HCT116 (cell line): Measurements from ENCODE around the gene DGKZ. TPM values are rescaled to one million over a fixed set of nuclear protein-coding genes. Genes with fewer than 3 reads are reported as not detected.

Source experiments
- ATAC-seq: fragments of 200-7000 bp; cut with Tn5 transposase; 2 replicates; pipeline ENCODE4 v1.9.1; 2020; ENCODE audit warnings: mild to moderate bottlenecking, moderate library complexity
- BruUV-seq: library from RNA; stranded (reverse); fragments of 400-500 nt; replicated peaks from 2 replicates; lab custom pipeline; 2021; lab: Mats Ljungman, UMichigan
- CTCF ChIA-PET: fragments of 300-600 bp; sonication (Branson Sonifier 250); formaldehyde crosslinking; loops from one replicate; lab custom pipeline; 2021; ENCODE audit warnings: antibody characterized with exemption; lab: Charles Lee
- POLR2A ChIA-PET: fragments of 300-600, 350-600 bp; sonication (Branson Sonifier 250); formaldehyde crosslinking; loops from one replicate; lab custom pipeline; 2021; ENCODE audit warnings: antibody characterized with exemption; lab: Charles Lee
- RAD21 ChIA-PET, 2 experiments: fragments of 300-600 bp; sonication (Branson Sonifier 250); formaldehyde crosslinking; loops; one replicate each; lab custom pipeline; 2023; ENCODE audit warnings: low total read pairs in 2 of 2; ENCODE audit not compliant: uncharacterized antibody in 2 of 2, unreplicated experiment in 2 of 2, low non-redundant PET in 1 of 2; lab: Charles Lee
- DNase-seq: peaks from one replicate; pipeline ENCODE4 v3.0.0-alpha.2; 2010; ENCODE audit warnings: low read depth, low spot score
- H2AFZ ChIP-seq: fragments of 200-600 bp; shearing (Covaris generic), sonication (generic); 2 replicates; pipeline ENCODE4 v1.6.1; 2017; ENCODE audit warnings: low read depth, mixed run types, mixed read lengths, antibody characterized with exemption, low read length; ENCODE audit not compliant: poor library complexity, severe bottlenecking
- H3K27ac ChIP-seq: 2 replicates; pipeline ENCODE4 v1.5.1; 2012; ENCODE audit warnings: low read depth, low read length
- H3K27me3 ChIP-seq: fragments of 200-600 bp; sonication (generic); 2 replicates; pipeline ENCODE4 v1.6.1; 2016; ENCODE audit warnings: mixed run types, low read length, mixed read lengths; ENCODE audit not compliant: insufficient read depth
- H3K36me3 ChIP-seq, 2 experiments: fragments of 200-500 bp in 1 of 2; fragments of 200-600 bp in 1 of 2; sonication (Bioruptor generic) in 1 of 2; sonication (generic) in 1 of 2; 2 replicates each; pipeline versions ENCODE4 v1.5.1 to v1.6.1; 2014 to 2016; ENCODE audit warnings: low read length in 2 of 2, inconsistent platforms in 1 of 2, mixed read lengths in 1 of 2, mixed run types in 1 of 2; ENCODE audit not compliant: insufficient read depth in 2 of 2, control insufficient read depth in 1 of 2
- H3K4me1 ChIP-seq, 2 experiments: fragments of 200-600 bp in 1 of 2; sonication (generic) in 1 of 2; 2 replicates each; pipeline versions ENCODE4 v1.5.1 to v1.6.1; 2012 to 2017; ENCODE audit warnings: low read length in 2 of 2, inconsistent platforms in 1 of 2, mild to moderate bottlenecking in 1 of 2, mixed read lengths in 1 of 2, mixed run types in 1 of 2, moderate library complexity in 1 of 2; ENCODE audit not compliant: insufficient read depth in 2 of 2, control insufficient read depth in 1 of 2
- H3K4me2 ChIP-seq: fragments of 200-600 bp; sonication (generic); 2 replicates; pipeline ENCODE4 v1.6.1; 2017; ENCODE audit warnings: mixed run types, low read length, mixed read lengths
- H3K4me3 ChIP-seq, 2 experiments: fragments of 200-600 bp in 1 of 2; sonication (generic) in 1 of 2; replicated peaks in 1 of 2; 2 replicates each; pipeline ENCODE4 v1.5.1; 2011 to 2016; ENCODE audit warnings: low read length in 2 of 2, control low read depth in 1 of 2, low read depth in 1 of 2, mild to moderate bottlenecking in 1 of 2, mixed read lengths in 1 of 2, mixed run types in 1 of 2
- H3K79me2 ChIP-seq: fragments of 200-600 bp; sonication (generic); 2 replicates; pipeline ENCODE4 v1.6.1; 2017; ENCODE audit warnings: mild to moderate bottlenecking, mixed run types, low read length, moderate library complexity, mixed read lengths; ENCODE audit not compliant: insufficient read depth
- H3K9ac ChIP-seq: fragments of 200-600 bp; sonication (generic); 2 replicates; pipeline ENCODE4 v1.6.1; 2016; ENCODE audit warnings: low read length, mixed read lengths
- H3K9me2 ChIP-seq: fragments of 200-600 bp; sonication (generic), shearing (Covaris generic); 2 replicates; pipeline ENCODE4 v1.6.1; 2017; ENCODE audit warnings: mixed run types, mild to moderate bottlenecking, moderate library complexity; ENCODE audit not compliant: insufficient read depth
- H3K9me3 ChIP-seq, 2 experiments: fragments of 200-500 bp in 1 of 2; fragments of 200-600 bp in 1 of 2; sonication (Bioruptor generic) in 1 of 2; sonication (generic) in 1 of 2; 2 replicates each; pipeline ENCODE4 v1.6.1; 2014 to 2017; ENCODE audit warnings: low read length in 2 of 2, mixed read lengths in 2 of 2, inconsistent platforms in 1 of 2, low read depth in 1 of 2, mild to moderate bottlenecking in 1 of 2, mixed run types in 1 of 2, moderate library complexity in 1 of 2; ENCODE audit not compliant: control insufficient read depth in 1 of 2, insufficient read depth in 1 of 2
- H4K20me1 ChIP-seq: fragments of 200-600 bp; sonication (generic), shearing (Covaris generic); 2 replicates; pipeline ENCODE4 v1.6.1; 2017; ENCODE audit warnings: mixed run types, mild to moderate bottlenecking, moderate library complexity; ENCODE audit not compliant: insufficient read depth
- CBX3 ChIP-seq: IDR thresholded peaks from 2 replicates; pipeline ENCODE4 v1.6.1; 2012; ENCODE audit warnings: low read depth
- EGR1 ChIP-seq: IDR thresholded peaks from 2 replicates; pipeline ENCODE4 v1.6.1; 2012; ENCODE audit warnings: low read depth
- ELF1 ChIP-seq: IDR thresholded peaks from 2 replicates; pipeline ENCODE4 v1.6.1; 2012; ENCODE audit warnings: low read depth, borderline replicate concordance
- EZH2phosphoT487 ChIP-seq: fragments of 200-600 bp; IDR thresholded peaks from 2 replicates; pipeline ENCODE4 v1.6.1; 2018; ENCODE audit warnings: antibody characterized with exemption, borderline replicate concordance
- FOSL1 ChIP-seq: IDR thresholded peaks from 2 replicates; pipeline ENCODE4 v1.6.1; 2012; ENCODE audit warnings: low read depth
- JUND ChIP-seq: IDR thresholded peaks from 2 replicates; pipeline ENCODE4 v1.6.1; 2012
- POLR2AphosphoS5 ChIP-seq: IDR thresholded peaks from 2 replicates; pipeline ENCODE4 v1.6.1; 2011; ENCODE audit warnings: mild to moderate bottlenecking, low read depth, low read length, moderate library complexity
- RAD21 ChIP-seq: IDR thresholded peaks from 2 replicates; pipeline ENCODE4 v1.6.1; 2012; ENCODE audit warnings: low read depth, mild to moderate bottlenecking
- SIN3A ChIP-seq: IDR thresholded peaks from 2 replicates; pipeline ENCODE4 v1.6.1; 2012; ENCODE audit warnings: low read depth
- SP1 ChIP-seq: IDR thresholded peaks from 2 replicates; pipeline ENCODE4 v1.6.1; 2012; ENCODE audit warnings: low read depth
- TCF7L2 ChIP-seq: IDR thresholded peaks from 2 replicates; pipeline ENCODE4 v1.7.0; 2011; ENCODE audit warnings: borderline replicate concordance, inconsistent platforms; ENCODE audit not compliant: insufficient read depth, insufficient read length; ENCODE audit errors: extremely low read depth
- ZFX ChIP-seq: fragments of 450-650 bp; IDR thresholded peaks from 2 replicates; pipeline ENCODE4 v1.6.1; 2017
- ZNF274 ChIP-seq: fragments of 200-500 bp; sonication (Bioruptor generic); IDR thresholded peaks from 2 replicates; pipeline ENCODE4 v1.6.1; 2014; ENCODE audit warnings: mild to moderate bottlenecking, low read depth, low read length, inconsistent platforms
- intact Hi-C: fragments of 100-400 bp; cut with micrococcal nuclease; formaldehyde crosslinking; loops from 2 replicates; pipeline ENCODE4 v1.10.0; 2022
- total RNA-seq: library from RNA; stranded (reverse); gene quantifications from one replicate; pipeline ENCODE4 v1.2.1, GENCODE V29; 2021; ENCODE audit not compliant: unreplicated experiment
- TF ChIP-seq, protein P1 (sequence below): IDR thresholded peaks from 2 replicates; pipeline ENCODE4 v1.6.1; 2011; ENCODE audit warnings: mild to moderate bottlenecking, low read length, moderate library complexity; ENCODE audit not compliant: insufficient replicate concordance; ENCODE audit errors: extremely low read depth
- TF ChIP-seq, protein P2 (sequence below): IDR thresholded peaks from 2 replicates; pipeline ENCODE4 v1.6.1; 2012

The DGKZ gene
- total RNA-seq, 1 experiment from 2014 or later = 70.2 TPM

DNA sequence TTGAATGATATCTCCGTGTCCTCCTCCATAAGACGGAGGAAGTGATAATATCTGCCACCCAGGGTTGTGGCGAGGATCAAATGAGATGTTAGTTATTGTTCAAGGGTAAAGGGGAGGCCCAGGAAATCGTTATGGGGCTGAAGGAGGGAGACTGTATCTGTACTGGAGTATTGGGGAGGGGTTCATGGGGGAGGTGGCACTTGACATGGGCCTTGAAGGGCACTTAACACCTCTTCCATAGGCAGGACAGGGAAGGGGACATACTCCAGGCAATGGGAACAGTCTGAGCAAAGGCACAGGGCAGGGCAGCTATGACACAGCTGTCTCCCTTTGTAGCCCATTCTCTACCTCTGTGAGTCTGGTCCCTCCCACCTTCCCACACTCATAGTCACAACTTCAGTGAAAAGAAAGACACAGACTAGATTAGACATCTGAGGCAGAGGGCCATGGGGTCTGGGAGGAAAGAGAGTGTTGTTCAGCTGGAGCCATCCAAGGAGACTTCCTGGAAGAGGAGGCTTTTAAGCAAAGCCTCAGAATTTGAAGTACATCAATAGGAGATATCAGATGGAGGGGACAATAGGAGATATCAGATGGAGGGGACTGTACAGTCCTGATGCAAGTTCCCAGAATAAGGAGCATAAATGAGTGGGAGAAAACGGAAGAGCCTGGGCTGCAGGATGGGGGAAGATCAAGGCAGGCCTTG is 15.8 kb upstream of the DGKZ start:
- ATAC-seq = no peak
- ChIA-PET RAD21 (no interaction called here), CTCF (no interaction called here), POLR2A (no interaction called here)
- Histone ChIP-seq H3K4me3 (no peak overlapping the region), H4K20me1 (no peaks in the 10 kb centered on the region), H3K27ac (no peak overlapping the region), H3K4me2 (no peak overlapping the region), H3K27me3 (no peaks in the 10 kb centered on the region), H3K9ac (no peak overlapping the region), H3K79me2 (no peaks in the 10 kb centered on the region), H3K9me2 (no peaks in the 10 kb centered on the region), H3K4me1 (peaks cover 0 to 16% of the 10 kb centered on the region in 2 experiments; a peak in 3 of 4 replicates), H3K9me3 (no peaks in the 10 kb centered on the region), H2AFZ (no peak overlapping the region), H3K36me3 (no peaks in the 10 kb centered on the region)
- no peak for DNase-seq
- TF ChIP-seq ZFX = no peak
- no TSS peak for BruUV-seq
- intact Hi-C loops = no loop called here

DNA sequence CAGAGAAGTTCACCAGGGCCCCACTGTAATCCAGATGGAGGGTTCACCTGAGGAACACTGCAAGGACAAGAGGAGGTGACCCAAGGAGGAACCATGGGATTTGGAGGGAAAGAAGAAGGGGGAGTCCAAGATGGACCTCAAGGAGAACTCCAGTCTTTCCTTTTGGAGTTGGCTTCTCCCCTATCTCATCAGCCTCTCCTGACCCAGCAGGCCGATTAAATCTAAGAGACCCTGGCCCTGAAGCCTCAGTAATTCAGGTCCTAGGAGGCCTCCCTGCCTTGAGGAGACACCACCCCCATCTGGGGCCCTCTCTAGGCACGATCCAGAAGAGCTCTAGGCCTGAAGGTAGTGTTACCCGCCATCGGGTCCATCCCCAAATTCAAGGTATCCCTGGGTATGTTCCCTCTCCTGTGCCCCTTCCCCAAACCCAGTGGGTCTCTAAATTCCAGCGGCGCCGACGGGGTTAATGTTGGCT is 15.1 kb upstream of the DGKZ start:
- H3K27me3 ChIP-seq = no peaks in the 10 kb centered on the region
- H3K36me3 ChIP-seq = no peaks in the 10 kb centered on the region
- CTCF ChIA-PET = no interaction called here
- ATAC-seq (no peak), DNase-seq (no peak)
- no peak overlapping the region for H3K27ac ChIP-seq
- no peak for TF ChIP-seq RAD21
- TF ChIP-seq ZNF274 = no peak
- no peak for TF ChIP-seq POLR2AphosphoS5
- TF ChIP-seq, protein P1, sequence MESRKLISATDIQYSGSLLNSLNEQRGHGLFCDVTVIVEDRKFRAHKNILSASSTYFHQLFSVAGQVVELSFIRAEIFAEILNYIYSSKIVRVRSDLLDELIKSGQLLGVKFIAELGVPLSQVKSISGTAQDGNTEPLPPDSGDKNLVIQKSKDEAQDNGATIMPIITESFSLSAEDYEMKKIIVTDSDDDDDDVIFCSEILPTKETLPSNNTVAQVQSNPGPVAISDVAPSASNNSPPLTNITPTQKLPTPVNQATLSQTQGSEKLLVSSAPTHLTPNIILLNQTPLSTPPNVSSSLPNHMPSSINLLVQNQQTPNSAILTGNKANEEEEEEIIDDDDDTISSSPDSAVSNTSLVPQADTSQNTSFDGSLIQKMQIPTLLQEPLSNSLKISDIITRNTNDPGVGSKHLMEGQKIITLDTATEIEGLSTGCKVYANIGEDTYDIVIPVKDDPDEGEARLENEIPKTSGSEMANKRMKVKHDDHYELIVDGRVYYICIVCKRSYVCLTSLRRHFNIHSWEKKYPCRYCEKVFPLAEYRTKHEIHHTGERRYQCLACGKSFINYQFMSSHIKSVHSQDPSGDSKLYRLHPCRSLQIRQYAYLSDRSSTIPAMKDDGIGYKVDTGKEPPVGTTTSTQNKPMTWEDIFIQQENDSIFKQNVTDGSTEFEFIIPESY = no peak
- no peak for TF ChIP-seq TCF7L2
- TF ChIP-seq, protein P2, sequence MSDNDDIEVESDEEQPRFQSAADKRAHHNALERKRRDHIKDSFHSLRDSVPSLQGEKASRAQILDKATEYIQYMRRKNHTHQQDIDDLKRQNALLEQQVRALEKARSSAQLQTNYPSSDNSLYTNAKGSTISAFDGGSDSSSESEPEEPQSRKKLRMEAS = no peak
- no peak for TF ChIP-seq JUND
- no peak for TF ChIP-seq ZFX
- TF ChIP-seq EGR1 = no peak
- no peak for TF ChIP-seq EZH2phosphoT487
- TF ChIP-seq CBX3 = no peak
- no peak for TF ChIP-seq FOSL1
- no peak for TF ChIP-seq SIN3A
- TF ChIP-seq ELF1 = no peak
- no peak for TF ChIP-seq SP1
- no peak overlapping the region for H3K9ac ChIP-seq
- POLR2A ChIA-PET = no interaction called here
- BruUV-seq = no TSS peak
- no peak overlapping the region for H2AFZ ChIP-seq
- H3K9me2 ChIP-seq = no peaks in the 10 kb centered on the region
- H3K4me2 ChIP-seq = no peak overlapping the region
- H3K79me2 ChIP-seq = no peaks in the 10 kb centered on the region
- RAD21 ChIA-PET = no interaction called here
- H3K4me1 ChIP-seq = peaks cover 0 to 20% of the 10 kb centered on the region in 2 experiments; a peak in 3 of 4 replicates
- intact Hi-C loops = no loop called here
- no peaks in the 10 kb centered on the region for H4K20me1 ChIP-seq
- H3K9me3 ChIP-seq = no peaks in the 10 kb centered on the region
- H3K4me3 ChIP-seq = no peak overlapping the region
